HL-60/S4 treated with retinoic acid at 250 ng/mL for 4 days and 3 days (cell line): ENCODE data around the gene CRELD2.

Experiments
- in situ Hi-C: fragments of 300-500 bp; cut with MboI; formaldehyde crosslinking; loops from 2 replicates; pipeline ENCODE4 v1.7.0; 2022; ENCODE audit warnings: low sequenced_read_pairs

The CRELD2 gene

GRCh38 chr22:49955581-49956417 is 37.4 kb downstream of the CRELD2 start:
- in situ Hi-C loops, result no loop called here

GRCh38 chr22:49956418-49956770 is 38.0 kb downstream of the CRELD2 start:
- in situ Hi-C loops, result no loop called here

GRCh38 chr22:49956914-49957825 is 38.7 kb downstream of the CRELD2 start:
- in situ Hi-C loops, result no loop called here

- in situ Hi-C loops, result no loop called here
Observed at GRCh38 chr22:49957826-49958365, 39.5 kb downstream of the CRELD2 start.

- in situ Hi-C loops, result no loop called here
Observed at GRCh38 chr22:49958366-49958921, 40.0 kb downstream of the CRELD2 start.

- in situ Hi-C loops, result no loop called here
Observed at GRCh38 chr22:49958931-49959781, 40.7 kb downstream of the CRELD2 start.

- in situ Hi-C loops, result no loop called here
Observed at GRCh38 chr22:49959782-49960158, 41.3 kb downstream of the CRELD2 start.

- in situ Hi-C loops, result no loop called here
Observed at GRCh38 chr22:49960159-49961004, 41.9 kb downstream of the CRELD2 start, which contains the start of gene PIM3. PIM3 (plus strand) TSS chr22:49960772; CDS start chr22:49960948, 176 bp downstream.

GRCh38 chr22:49961005-49961600 is 42.7 kb downstream of the CRELD2 start:
- in situ Hi-C loops, result no loop called here

- in situ Hi-C loops, result no loop called here
Observed at GRCh38 chr22:49961601-49962011, 43.2 kb downstream of the CRELD2 start.

GRCh38 chr22:49962012-49962750 is 43.7 kb downstream of the CRELD2 start:
- in situ Hi-C loops, result no loop called here

GRCh38 chr22:49962751-49963646 is 44.6 kb downstream of the CRELD2 start:
- in situ Hi-C loops, result no loop called here

- in situ Hi-C loops, result no loop called here
Observed at GRCh38 chr22:49963647-49964026, 45.2 kb downstream of the CRELD2 start.

- in situ Hi-C loops, result no loop called here
Observed at GRCh38 chr22:49964136-49965090, 46.0 kb downstream of the CRELD2 start.

GRCh38 chr22:49965091-49966040 is 46.9 kb downstream of the CRELD2 start:
- in situ Hi-C loops, result no loop called here
